Measurements from ENCODE around the gene OR14A16.

The OR14A16 gene, protein sequence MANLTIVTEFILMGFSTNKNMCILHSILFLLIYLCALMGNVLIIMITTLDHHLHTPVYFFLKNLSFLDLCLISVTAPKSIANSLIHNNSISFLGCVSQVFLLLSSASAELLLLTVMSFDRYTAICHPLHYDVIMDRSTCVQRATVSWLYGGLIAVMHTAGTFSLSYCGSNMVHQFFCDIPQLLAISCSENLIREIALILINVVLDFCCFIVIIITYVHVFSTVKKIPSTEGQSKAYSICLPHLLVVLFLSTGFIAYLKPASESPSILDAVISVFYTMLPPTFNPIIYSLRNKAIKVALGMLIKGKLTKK

DNA sequence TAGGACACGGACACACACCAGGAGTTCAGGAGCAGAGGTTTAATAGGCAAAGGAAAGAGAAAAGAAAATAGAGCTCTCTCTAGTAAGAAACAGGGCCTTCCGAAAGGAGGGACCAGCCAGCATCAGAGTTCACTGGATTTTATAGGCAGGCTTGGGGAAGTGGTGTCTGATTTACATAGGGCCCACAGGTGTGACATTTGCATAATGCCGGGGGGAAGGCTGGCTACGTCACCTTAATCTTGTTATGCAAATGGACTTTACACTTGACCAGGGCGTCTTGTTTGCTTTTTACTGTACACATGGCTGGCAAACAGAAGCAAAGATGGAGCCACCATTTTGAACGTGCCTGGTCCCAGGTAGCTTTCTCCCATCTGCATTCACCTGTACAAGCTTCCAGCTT, at the start of gene OR14A16:
OR14A16 (minus strand) TSS at position 97 of the 400 bp plus-strand sequence. CDS start 8,390 bp downstream, outside the sequence.
- no peak for DNase-seq (ENCODE audit: low read depth)

DNA sequence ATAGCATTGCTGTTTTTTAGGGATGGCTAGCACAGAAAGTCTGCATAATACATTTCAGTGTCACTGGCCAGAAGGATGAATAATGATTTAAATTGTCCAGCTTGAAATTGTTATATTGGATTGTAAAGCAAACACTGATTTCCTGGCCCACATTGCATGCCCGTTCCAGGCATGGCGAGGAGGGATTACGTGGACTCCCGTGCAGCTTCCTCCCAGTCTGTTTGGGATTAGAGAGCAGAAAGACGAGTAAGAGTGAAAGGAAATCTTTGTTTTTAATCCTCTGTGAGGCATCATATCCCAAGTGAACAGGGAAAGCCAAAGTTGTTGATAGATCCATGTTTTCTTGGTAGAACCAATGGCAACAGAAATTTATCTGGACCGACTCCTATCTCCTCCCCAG, 41.5 kb upstream of the OR14A16 start:
- no peak for DNase-seq (ENCODE audit: low read depth)

GRCh38 chr1:247864644-247865043, 40.7 kb upstream of the OR14A16 start:
- no peak for DNase-seq (ENCODE audit: low read depth)

DNA sequence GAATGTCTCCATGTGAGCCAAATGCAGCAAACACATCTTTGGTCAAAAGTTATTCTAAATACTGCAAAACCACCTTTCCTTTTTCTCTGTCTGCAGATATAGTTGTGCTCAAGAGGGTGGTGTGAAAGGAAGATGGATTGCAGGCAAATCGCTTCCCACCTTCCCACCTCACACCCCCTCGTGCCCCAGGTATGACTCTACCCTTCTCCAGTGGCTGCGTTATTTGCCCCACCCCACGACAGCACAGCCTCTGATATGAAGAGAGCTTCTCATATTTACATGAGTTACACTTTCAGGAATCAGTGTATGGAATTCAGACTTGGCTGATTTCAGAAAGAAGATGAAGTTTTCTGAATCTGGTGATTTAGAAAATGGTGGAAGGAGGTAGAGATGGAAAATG, 38.8 kb upstream of the OR14A16 start:
- DNase-seq (ENCODE audit: low read depth): no peak

DNA sequence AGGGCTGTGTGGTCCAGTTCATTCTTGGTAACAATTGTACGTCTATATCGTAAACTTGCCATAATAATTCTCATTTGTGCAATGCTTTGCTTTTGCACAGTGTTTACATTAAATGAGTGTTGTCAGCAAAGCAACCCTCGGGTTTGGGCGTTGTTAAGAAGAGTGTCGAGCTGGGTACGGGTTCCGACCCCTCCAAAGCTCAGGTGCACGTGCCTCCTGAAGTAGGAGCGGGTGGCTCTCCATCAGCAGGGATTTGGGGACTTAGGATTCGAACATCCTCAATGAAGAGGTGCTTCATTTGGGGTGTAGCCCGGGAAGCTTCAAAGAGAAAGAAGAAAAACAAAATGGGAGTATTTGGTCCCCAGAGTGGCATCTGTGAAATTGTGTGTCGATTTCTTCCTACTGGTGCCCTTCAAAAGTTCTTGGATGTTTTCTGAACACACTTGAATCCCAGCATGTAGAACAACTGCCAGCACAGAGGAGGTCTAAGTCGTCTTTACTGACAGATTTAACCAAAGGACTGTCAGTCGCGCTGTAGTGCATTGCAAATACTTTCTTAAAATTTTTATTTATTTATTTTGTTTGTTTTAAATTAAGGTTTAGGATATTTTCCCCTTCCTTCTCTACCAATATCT, 34.2 kb upstream of the OR14A16 start:
- DNase-seq (ENCODE audit: low read depth): no peak

DNA sequence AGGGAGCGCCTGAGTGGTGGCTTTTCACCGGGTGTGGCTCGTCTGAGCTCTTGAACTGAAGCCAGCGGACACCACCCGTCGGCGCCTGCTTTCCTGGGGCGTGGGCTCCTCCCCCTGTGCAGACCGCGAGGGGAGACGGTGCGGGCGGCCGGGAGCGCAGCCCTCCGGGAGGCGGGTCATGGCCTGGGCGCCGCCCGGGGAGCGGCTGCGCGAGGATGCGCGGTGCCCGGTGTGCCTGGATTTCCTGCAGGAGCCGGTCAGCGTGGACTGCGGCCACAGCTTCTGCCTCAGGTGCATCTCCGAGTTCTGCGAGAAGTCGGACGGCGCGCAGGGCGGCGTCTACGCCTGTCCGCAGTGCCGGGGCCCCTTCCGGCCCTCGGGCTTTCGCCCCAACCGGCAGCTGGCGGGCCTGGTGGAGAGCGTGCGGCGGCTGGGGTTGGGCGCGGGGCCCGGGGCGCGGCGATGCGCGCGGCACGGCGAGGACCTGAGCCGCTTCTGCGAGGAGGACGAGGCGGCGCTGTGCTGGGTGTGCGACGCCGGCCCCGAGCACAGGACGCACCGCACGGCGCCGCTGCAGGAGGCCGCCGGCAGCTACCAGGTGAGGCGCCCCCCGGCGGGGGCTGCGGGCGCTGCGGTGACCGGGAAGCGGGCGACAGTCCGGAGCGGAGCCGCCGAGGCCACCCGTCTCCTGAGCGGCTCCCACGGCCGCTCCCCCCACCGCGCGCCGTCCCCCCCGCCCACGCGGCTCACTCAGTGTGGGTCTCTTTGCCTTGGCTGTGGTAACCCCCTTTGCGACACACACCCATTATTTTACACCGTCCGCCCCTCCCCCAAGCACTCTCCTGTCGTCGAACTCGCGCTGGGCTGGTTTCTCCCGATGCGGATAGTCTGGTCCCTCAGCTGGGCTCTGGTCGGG, 33.4 kb upstream of the OR14A16 start, which contains the start of gene TRIM58:
TRIM58 (plus strand) TSS at position 119 of the 916 bp plus-strand sequence; CDS start at position 179, 60 bp downstream.
- DNase-seq (ENCODE audit: low read depth): no peak

GRCh38 chr1:247855911-247856310, 32.0 kb upstream of the OR14A16 start:
- DNase-seq (ENCODE audit: low read depth): no peak

- DNase-seq (ENCODE audit: low read depth): no peak
Observed at GRCh38 chr1:247854899-247855545, 31.1 kb upstream of the OR14A16 start.

DNA sequence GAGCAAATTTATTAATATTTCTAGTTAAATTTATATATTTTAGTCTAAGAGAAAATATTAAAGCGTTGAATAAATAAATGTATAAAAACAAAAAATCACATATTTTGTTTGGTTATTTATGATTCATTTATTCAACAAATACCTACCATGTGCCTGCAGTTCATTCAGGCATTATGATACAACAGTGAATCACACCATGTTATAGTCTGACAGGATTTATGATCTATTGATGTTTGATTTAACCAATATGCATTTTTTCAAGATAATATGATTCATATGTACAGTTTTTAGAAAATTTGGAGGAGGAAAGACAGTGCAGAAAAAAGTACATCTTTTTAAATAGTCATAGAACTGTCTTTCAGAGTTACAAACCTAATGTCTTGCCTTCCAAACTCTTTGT, 25.7 kb upstream of the OR14A16 start:
- DNase-seq (ENCODE audit: low read depth): no peak

GRCh38 chr1:247848346-247848745, 24.4 kb upstream of the OR14A16 start:
- DNase-seq (ENCODE audit: low read depth): no peak

GRCh38 chr1:247845693-247846017, 21.7 kb upstream of the OR14A16 start:
- no peak for DNase-seq (ENCODE audit: low read depth)

DNA sequence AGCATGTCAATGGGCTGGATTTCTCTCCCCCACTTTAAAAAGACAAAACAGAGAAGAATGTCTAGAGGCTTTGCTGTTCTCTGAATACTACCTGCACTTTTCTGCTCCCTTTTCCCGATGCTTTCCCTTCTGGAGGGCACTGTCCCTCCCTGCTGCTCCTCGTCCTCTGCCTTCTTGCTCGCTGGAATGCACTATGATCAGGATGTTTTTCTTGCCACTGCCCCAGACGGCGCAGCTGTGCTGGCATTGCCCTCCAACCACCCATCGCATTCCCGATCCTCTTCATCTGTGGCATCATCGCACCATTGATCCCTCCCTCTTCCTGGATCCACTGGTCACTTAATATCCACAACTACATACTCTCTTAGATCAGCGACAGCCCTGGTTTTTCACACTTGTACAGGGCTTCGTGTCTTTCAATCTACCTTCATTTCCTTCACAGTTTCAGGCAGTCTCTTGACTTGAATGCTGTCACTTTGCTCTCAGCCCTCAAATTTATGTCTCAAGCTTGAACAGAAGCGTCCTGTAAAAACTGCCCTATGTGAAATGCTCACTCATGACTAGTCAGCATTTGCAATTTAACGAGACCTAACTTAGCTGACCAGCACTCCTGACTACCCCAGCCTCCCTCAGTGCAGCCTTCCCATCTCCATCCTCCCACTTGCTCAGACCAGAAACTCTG, 21.2 kb upstream of the OR14A16 start:
- no peak for DNase-seq (ENCODE audit: low read depth)

DNA sequence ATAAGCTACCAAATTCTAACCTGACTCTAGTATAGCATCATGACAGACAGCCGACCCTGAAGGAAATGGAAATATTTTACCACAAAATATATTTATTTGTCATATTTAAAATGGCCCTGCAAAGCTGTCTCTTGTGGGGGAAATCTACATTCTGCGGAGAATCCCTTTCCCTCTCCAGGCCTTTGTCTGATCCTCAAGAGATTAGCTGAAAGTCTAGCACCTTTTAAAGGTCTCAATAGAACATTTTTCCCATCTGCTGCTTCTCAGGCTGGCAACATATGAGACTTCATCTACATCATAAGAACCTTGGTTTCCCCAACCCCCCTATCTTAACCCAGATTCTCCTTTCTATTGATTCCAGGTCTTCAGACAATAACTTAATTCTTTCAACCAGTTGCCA, 19.5 kb upstream of the OR14A16 start:
- no peak for DNase-seq (ENCODE audit: low read depth)

- DNase-seq (ENCODE audit: low read depth): no peak
Observed at GRCh38 chr1:247841796-247842195, 17.9 kb upstream of the OR14A16 start, which contains the start of gene OR11L1. OR11L1 (minus strand) TSS chr1:247841896; CDS start chr1:247841896, 0 bp downstream.

DNA sequence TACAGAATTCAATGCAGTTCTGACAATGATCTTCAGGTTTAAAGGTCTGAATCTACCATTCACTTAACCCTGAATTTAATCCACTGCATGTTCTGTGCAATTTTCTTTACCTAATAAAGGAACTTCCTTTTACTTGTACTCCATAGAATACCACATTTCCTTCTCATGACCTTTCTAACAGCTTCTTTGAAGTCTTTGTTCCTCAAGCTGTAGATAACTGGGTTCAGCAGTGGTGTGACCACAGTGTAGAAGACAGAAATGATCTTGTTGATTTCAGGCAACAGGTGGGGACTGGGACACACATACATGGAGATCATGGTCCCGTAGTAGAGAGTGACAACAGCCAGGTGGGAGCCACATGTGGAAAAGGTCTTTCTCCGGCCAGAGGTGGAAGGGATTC, 16.9 kb upstream of the OR14A16 start:
- no peak for DNase-seq (ENCODE audit: low read depth)

- DNase-seq (ENCODE audit: low read depth): no peak
Observed at GRCh38 chr1:247833601-247834000, 9.7 kb upstream of the OR14A16 start.

DNA sequence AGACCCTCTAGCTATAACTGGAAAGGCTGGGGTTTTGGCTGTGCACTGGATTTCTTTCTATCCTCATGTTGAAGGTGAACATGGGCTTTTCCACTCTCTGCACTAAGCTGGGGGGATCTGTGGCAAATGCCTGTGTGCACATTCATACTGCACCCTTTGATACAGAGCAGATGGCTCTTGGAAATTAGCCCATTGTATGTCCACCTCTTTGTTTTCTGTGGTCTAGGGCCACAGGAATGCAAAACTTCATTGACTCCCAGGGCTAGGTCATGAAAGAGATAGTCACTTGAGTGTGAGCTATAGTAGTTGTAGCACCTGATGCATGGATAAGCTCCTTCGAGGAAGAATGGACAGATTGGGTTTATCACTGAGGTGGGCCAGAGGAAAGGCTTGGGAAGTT, 5.7 kb upstream of the OR14A16 start:
- DNase-seq (ENCODE audit: low read depth): no peak

GRCh38 chr1:247825362-247825761, 1.4 kb upstream of the OR14A16 start:
- DNase-seq (ENCODE audit: low read depth): no peak

GRCh38 chr1:247822060-247822459, 1.9 kb downstream of the OR14A16 start:
- no peak for DNase-seq (ENCODE audit: low read depth)

DNA sequence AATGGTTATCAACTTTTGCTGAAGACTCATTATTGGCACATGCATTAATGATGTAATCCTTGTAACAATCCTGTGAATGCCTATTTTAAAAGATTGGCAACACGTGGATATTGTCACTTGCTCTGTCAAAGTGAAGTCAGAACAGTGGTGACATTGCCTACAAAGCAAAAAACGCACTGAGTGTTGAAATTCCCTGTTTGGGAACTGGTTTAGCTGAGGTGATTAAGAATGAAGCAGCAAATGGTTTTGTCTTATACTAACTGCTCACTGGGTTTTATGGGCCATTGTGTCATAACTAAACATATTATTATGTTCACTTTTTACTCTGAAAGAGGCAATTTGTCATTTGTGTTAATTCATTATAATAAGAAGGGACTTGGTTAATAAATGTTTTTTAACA, 11.3 kb downstream of the OR14A16 start:
- no peak for DNase-seq (ENCODE audit: low read depth)

DNA sequence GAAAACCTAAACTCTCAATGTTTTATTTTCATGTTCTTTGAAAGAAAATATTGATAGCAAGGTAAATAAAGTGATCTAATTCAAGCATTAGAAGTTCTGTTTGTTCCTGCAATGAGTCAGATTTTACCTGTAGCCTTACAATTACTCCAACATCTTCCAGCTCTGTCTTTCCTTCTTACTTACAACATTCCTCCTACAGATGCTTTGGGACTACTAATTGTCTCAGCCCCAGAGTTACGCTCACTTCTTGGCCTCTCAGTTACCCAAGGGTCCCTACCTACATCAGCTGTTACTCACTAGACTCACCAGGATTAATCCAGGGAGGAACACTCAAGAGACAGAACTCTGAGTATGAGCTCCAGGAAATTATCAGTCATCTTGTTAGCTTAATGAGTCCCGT, 26.4 kb downstream of the OR14A16 start:
- no peak for DNase-seq (ENCODE audit: low read depth)

DNA sequence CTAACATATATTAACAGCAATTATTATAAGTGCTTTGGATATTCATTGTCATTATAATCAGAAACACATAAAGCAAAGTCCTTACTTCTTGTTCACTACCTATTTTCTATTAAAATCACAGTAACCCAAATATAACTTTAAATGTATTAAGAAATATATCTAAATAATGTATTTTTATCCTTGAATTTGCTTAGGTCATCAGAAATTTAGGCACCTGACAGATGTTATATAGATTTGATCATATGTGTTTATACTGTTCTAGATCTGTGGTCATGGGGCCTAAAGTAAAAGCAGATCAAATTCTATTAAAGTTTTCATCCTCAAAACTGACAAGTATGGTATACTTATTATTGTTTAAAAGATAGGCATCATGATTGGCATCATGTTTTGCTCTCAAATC, 54.3 kb downstream of the OR14A16 start:
- DNase-seq (ENCODE audit: low read depth): no peak

All from GM04503 (cell line).